Measurements from ENCODE around the gene CEBPG. TPM values are rescaled to one million over a fixed set of nuclear protein-coding genes. Genes with fewer than 3 reads are reported as not detected.
A peak's percentile ranks its signal among the peaks of the same experiment; 100 is the strongest.

Gene CEBPG
- total RNA-seq, 6 donors from 2014 or later: 11.5 to 44.7 (median 22.7) TPM

- no peaks in the 10 kb centered on the region for H3K9me3 ChIP-seq
- H3K27ac ChIP-seq: no peak overlapping the region
- 74 to 80% methylated on average over 11 to 17 of the region's 17 CpGs for WGBS, 2 donors
- H3K4me3 ChIP-seq: no peak overlapping the region
- no peaks in the 10 kb centered on the region for H3K4me1 ChIP-seq
- DNase-seq: no peak
- no peak for ATAC-seq (ENCODE audit: low FRiP score in 2 of 2)
- no peaks in the 10 kb centered on the region for H3K36me3 ChIP-seq
- no peaks in the 10 kb centered on the region for H3K27me3 ChIP-seq
- TF ChIP-seq POLR2AphosphoS5 (IDR thresholded peaks at IDR 0.05) (no peak), CTCF (IDR thresholded peaks at IDR 0.05) (no peak), EP300 (IDR thresholded peaks at IDR 0.05) (no peak), POLR2A (IDR thresholded peaks at IDR 0.05) (no peak)
Observed at GRCh38 chr19:33429891-33430673, 56.6 kb downstream of the CEBPG start.

DNA sequence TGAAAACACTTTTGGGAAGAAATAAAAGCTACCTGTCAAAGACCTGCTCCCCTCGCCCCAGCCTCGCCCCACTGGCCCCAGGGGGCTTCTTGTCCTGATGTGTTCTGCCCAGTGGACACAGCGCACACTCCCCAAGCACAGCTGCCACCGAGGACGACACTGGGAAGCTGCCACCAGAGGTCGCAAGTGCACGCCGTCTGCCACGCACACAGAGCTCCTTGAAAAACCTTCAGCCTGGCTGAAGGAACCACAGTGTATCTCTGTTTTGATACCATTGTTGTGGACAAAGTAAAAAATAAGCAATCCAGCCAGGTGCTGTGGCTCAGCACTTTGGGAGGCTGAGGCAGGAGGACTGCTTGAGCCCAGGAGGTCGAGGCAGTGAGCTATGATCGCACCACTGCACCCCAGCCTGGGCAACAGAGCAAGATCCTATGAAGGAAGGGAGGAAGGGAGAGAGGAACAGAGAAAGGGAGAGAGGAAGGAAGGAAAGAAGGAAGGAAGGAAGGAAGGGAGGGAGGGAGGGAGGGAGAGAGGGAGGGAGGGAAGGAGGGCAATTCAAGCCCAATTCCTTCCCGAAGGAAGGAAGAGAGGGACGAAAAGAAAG, 57.3 kb downstream of the CEBPG start:
- H3K36me3 ChIP-seq: no peaks in the 10 kb centered on the region
- no peaks in the 10 kb centered on the region for H3K9me3 ChIP-seq
- WGBS, 2 donors: 29 to 33% methylated on average over 13 of the region's 13 CpGs
- ATAC-seq (ENCODE audit: low FRiP score in 2 of 2) (peak; percentile 67 to 73), DNase-seq (peak; percentile 48 to 88)
- TF ChIP-seq POLR2AphosphoS5 (IDR thresholded peaks at IDR 0.05) (no peak), POLR2A (IDR thresholded peaks at IDR 0.05) (no peak), EP300 (IDR thresholded peaks at IDR 0.05) (no peak), CTCF (IDR thresholded peaks at IDR 0.05) (peak; percentile 52 to 74 (median 62))
- no peak overlapping the region for H3K4me3 ChIP-seq
- H3K4me1 ChIP-seq: no peaks in the 10 kb centered on the region
- no peak overlapping the region for H3K27ac ChIP-seq
- H3K27me3 ChIP-seq: no peaks in the 10 kb centered on the region

DNA sequence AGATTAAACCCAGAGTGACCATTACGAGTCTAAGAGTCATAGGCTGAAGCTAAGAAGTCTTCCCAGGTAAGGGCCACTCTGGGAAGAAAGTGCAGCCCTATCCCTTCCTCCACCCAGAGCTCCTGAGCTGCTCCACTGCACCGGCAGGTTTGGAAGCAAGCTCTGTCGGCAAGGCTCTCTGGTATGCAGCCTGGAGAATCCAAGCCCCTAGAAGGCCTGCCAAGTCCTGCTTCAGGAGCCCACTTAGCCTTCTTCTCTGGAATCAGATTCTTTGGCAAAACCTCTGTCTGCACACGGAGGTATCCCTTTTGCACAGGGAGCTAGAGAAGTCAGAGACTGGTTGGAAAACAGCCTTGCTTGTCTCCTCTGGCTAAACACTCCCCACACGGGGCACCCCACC, 58.5 kb downstream of the CEBPG start:
- WGBS, 2 donors: 48 to 53% methylated on average over 4 to 5 of the region's 5 CpGs

More for the DNA sequence above, 58.5 kb downstream of the CEBPG start:
- Histone ChIP-seq H3K4me1 (no peaks in the 10 kb centered on the region), H3K36me3 (no peaks in the 10 kb centered on the region), H3K27me3 (no peaks in the 10 kb centered on the region), H3K4me3 (no peak overlapping the region), H3K9me3 (no peaks in the 10 kb centered on the region), H3K27ac (no peak overlapping the region)
- ATAC-seq (ENCODE audit: low FRiP score in 2 of 2) (no peak), DNase-seq (no peak)
- TF ChIP-seq CTCF (IDR thresholded peaks at IDR 0.05): no peak
- no peak for TF ChIP-seq POLR2AphosphoS5 (IDR thresholded peaks at IDR 0.05)
- no peak for TF ChIP-seq EP300 (IDR thresholded peaks at IDR 0.05)
- no peak for TF ChIP-seq POLR2A (IDR thresholded peaks at IDR 0.05)

Other genes starting within 250 kb of the CEBPG start
- under 1 TPM in 1 of 6 donors, not detected in 5; 0.34 TPM for gene WDR88, start 241.6 kb upstream of the CEBPG start, total RNA-seq
- gene LRP3, start 179.4 kb upstream of the CEBPG start, total RNA-seq: 10 to 100 TPM in 4 of 6 donors, 1 to 10 TPM in 2; 8.2 to 29.7 (median 19.0) TPM
- 1 to 10 TPM in 1 of 6 donors, under 1 TPM in 3, not detected in 2; 0.29 to 2.1 (median 0.47) TPM for gene SLC7A10, start 147.9 kb upstream of the CEBPG start, total RNA-seq
- 100 to 1,000 TPM in 3 of 6 donors, 10 to 100 TPM in 3; 53.5 to 183 (median 109) TPM for gene CEBPA, start 71.2 kb upstream of the CEBPG start, total RNA-seq
- gene PEPD, start 148.1 kb downstream of the CEBPG start, total RNA-seq: 100 to 1,000 TPM in 2 of 6 donors, 10 to 100 TPM in 4; 30.4 to 106 (median 80.6) TPM
- gene CHST8, start 248.2 kb downstream of the CEBPG start, total RNA-seq: 1 to 10 TPM in 1 of 6 donors, under 1 TPM in 3, not detected in 2; 0.46 to 3.1 (median 0.72) TPM